HG03460 (cell line): Measurements from ENCODE around the gene CAMK2A.

Experiments used
- ATAC-seq: cut with Tn5 transposase; IDR thresholded peaks from one replicate; pipeline ENCODE4 v1.9.1; 2021; ENCODE audit not compliant: unreplicated experiment

Gene CAMK2A

GRCh38 chr5:150300496-150301169 is 11.1 kb upstream of the CAMK2A start:
- no peak for ATAC-seq

GRCh38 chr5:150299571-150300327 is 10.2 kb upstream of the CAMK2A start:
- ATAC-seq = no peak

GRCh38 chr5:150298701-150299451 is 9.3 kb upstream of the CAMK2A start:
- ATAC-seq = no peak

DNA sequence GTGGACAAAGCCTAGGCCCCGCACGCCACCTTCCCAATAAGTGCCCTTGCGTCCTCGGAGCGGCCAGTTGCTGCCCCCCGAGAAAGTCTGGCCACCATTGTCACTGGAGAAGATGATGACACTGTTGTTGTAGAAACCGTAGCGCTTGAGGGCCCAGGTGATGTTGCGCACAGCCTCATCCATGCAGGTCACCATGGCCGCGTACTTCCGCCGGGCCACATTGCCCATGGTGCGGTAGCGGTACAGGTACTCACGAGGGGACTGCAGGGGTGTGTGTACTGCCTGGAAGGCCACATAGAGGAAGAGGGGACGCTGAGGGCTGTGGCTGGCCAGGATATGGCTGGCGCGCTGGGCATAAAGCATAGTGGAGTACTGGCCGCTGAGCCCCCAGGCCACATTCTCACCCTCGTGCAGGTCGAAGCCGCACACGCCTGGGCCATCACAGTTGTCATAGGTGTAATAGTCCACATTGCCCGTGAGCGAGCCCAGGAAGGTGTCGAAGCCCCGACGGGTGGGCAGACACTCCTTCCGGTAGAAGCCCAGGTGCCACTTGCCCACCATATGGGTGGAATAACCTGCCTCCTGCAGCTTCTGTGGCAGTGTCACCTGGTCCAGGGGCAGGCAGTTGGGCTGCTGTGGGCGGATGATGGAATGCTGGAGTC is 8.5 kb upstream of the CAMK2A start:
- ATAC-seq = no peak

DNA sequence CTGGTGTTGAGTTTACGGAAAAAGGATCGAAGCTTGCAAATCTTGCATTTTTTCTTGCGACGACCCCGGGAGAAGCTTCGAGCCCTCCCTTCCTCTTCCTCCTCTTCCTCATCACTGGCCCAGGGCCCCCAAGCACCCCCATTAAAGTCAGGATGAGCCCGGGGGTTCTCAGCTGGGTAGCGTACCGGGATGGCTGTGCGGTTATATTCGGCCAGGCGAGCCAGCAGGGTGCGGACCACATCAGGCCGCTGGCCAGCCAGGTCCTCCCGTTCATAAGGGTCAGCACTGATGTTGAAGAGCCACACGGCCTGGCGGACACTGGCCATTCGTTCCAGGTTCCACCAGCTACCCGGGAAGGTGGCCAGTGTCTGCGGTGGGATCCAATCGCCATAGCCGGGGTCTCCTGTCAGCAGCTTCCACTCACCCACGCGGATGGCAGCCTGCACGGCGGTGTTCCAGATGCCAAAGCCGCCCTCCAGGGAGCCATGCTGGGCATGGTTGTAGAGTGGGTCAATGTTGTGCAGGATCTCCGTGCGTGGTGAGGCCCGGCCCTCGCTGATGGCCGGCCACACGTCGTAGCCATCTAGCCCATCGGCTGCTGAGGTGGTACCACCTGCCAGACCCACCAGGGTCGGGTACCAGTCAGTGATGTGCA is 7.8 kb upstream of the CAMK2A start:
- ATAC-seq = no peak

- ATAC-seq = no peak
Observed at GRCh38 chr5:150296496-150296895, 6.9 kb upstream of the CAMK2A start.

- no peak for ATAC-seq
Observed at GRCh38 chr5:150295741-150296486, 6.3 kb upstream of the CAMK2A start.

DNA sequence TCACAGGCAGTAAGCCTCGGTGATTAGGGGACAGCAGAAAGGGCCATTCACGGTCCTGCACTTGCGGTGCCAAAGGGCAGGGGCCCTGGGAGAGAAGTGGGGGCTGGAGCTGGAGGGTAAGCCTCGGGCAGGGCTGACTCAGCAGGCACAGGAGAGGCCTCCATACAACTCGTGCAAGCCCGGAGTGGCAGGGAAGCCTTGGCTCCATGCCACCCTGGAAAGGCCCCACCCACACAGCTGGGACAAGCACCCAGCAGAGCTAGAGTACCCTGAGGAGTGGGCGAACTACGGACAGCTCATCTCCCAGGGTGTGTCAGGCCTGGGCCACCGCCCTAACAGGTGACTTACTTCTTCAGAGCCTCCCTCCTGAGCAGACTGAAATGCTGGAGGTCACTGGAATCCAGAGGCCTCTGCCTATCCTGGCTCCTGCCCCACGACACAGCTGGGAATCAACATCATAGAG is 5.6 kb upstream of the CAMK2A start:
- ATAC-seq = no peak

GRCh38 chr5:150294551-150295071 is 5.0 kb upstream of the CAMK2A start:
- ATAC-seq = no peak

- no peak for ATAC-seq
Observed at GRCh38 chr5:150293091-150293941, 3.7 kb upstream of the CAMK2A start.

- no peak for ATAC-seq
Observed at GRCh38 chr5:150291388-150292385, 2.1 kb upstream of the CAMK2A start.

DNA sequence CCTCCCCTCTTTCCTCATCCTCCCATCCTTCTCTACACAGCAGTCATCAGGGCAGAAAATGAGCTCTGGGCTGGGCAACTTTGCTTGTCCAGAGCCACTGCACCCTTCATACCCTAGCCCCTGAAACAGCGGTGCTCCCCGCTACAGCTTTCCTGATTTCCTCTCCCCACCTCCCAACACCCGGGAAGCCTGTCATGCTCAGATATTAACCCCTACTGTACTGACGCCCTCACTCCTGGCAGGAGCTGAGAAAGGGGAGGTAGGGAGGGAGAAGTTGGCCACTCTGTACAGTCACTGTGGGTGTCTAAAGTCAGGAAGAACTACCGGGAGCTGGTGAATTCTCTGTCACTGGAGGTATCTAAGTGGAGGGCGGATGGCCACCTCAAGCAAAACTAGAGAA is 782 bp downstream of the CAMK2A start:
- no peak for ATAC-seq

DNA sequence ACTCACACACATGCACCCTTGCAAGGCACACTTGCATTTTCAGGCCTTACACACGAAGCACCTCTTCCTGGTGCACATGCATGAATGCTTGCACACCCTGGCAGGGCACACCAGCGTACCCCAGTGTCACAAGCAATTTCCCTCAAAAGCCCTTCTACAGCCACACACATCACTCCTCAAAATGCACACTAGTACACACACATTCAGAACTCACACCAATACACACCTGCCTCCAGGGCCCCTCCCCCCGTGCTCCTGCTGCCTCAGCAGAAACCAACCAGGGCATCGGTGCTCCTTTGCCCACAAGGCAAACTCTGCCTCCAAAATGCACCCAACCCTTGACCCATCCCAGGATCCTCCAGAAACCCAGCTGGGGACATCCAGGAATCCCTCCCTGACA is 1.2 kb downstream of the CAMK2A start:
- no peak for ATAC-seq

- ATAC-seq = no peak
Observed at GRCh38 chr5:150286820-150287219, 2.8 kb downstream of the CAMK2A start.

DNA sequence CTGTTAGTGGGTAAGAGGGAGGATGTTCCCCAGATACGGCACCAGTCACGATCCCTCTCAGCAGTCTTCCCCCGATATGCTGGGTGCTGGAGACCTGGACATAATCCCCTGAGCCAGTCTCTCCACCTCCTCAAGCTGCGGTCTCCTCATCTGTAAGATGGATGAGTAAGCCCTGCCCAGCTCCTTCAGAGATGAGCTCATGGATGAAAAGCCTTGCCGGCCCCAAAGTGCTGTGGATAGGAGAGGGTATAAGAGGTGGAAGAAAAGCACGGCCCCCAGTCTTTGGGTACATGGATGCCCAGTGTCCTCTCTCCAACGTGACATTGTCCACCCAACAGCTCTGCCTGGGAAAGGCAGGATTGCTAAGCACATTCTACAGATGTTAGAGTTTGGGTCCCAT is 4.5 kb downstream of the CAMK2A start:
- no peak for ATAC-seq

- ATAC-seq = no peak
Observed at GRCh38 chr5:150284311-150284710, 5.3 kb downstream of the CAMK2A start.

DNA sequence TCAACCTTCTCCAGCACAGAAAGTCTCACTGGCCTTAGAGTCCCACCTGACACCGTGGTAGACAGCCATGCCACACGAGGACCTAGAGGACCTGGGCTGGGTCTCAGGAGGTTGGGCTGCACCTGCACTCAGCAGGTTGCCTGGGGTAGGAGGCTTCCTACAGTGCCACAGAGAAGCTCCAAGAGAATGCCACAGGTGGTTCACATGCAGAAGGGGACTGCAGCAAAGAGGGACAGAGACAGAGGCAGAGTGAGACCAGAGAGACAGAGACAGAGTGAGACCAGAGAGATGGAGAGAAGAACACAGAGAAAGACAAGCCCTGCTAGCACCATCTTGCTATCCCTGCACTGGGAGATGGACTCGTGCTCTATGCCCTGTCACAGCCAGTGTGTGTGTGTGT is 5.7 kb downstream of the CAMK2A start:
- ATAC-seq = no peak

DNA sequence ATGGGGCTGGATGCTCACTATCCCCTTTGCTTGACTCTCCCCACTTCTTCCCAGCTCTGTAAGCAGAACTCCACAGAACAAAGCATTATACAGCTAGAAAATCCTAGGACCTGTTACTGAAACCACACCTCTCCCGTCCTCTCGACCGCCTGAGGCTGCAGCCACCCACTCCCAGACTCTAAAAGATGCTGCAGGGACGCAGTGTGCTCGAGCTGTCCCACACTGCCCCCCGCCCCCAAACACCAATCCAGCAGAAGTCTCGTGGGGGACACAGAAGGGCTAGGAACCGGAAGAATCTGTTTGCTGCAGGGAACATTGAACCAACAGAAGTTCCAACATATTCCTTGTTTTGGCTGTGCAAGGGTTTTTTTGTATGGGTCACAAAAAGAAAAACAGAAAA is 7.6 kb downstream of the CAMK2A start:
- ATAC-seq = no peak
